Osteoblast (primary cell): ENCODE measurements around the gene PTGDR2. TPM values are rescaled to one million over a fixed set of nuclear protein-coding genes. Genes with fewer than 3 reads are reported as not detected.

Source experiments
- DNase-seq: peaks from one replicate; pipeline ENCODE4 v3.0.0; 2011; ENCODE audit warnings: low spot score, mixed read lengths; ENCODE audit not compliant: insufficient read length; ENCODE audit errors: missing footprints
- H2AFZ ChIP-seq: 2 replicates; pipeline ENCODE4 v1.6.0; 2011; ENCODE audit warnings: mild to moderate bottlenecking, low read length
- H3K27ac ChIP-seq: 2 replicates; pipeline ENCODE4 v1.5.1; 2011; ENCODE audit warnings: mild to moderate bottlenecking, low read depth, low read length, moderate library complexity
- H3K27me3 ChIP-seq: 2 replicates; pipeline ENCODE4 v1.6.0; 2012; ENCODE audit warnings: mild to moderate bottlenecking, control low read depth, inconsistent platforms, low read length, moderate library complexity; ENCODE audit not compliant: insufficient read depth
- H3K36me3 ChIP-seq: 2 replicates; pipeline ENCODE4 v1.5.1; 2011; ENCODE audit warnings: mild to moderate bottlenecking, low read length, control low read depth, moderate library complexity; ENCODE audit not compliant: insufficient read depth
- H3K4me1 ChIP-seq: 2 replicates; pipeline ENCODE4 v1.5.1; 2011; ENCODE audit warnings: mild to moderate bottlenecking, low read length, control low read depth, moderate library complexity; ENCODE audit not compliant: insufficient read depth
- H3K4me2 ChIP-seq: 2 replicates; pipeline ENCODE4 v1.6.0; 2011; ENCODE audit warnings: mild to moderate bottlenecking, low read length; ENCODE audit not compliant: insufficient read depth
- H3K4me3 ChIP-seq: fragments of 200-600 bp; sonication (generic); 3 replicates; pipeline ENCODE4 v1.5.1; 2012; ENCODE audit warnings: mild to moderate bottlenecking, low read length, inconsistent platforms; ENCODE audit not compliant: insufficient read depth
- H3K79me2 ChIP-seq: 2 replicates; pipeline ENCODE4 v1.6.0; 2012; ENCODE audit warnings: mild to moderate bottlenecking, low read length, control low read depth, inconsistent platforms; ENCODE audit not compliant: insufficient read depth
- H3K9me3 ChIP-seq: 2 replicates; pipeline ENCODE4 v1.5.1; 2011; ENCODE audit warnings: low read depth, low read length, control low read depth
- H4K20me1 ChIP-seq: 2 replicates; pipeline ENCODE4 v1.6.0; 2012; ENCODE audit warnings: mild to moderate bottlenecking, low read length, control low read depth; ENCODE audit not compliant: insufficient read depth
- CTCF ChIP-seq: IDR thresholded peaks from 2 replicates; pipeline ENCODE4 v1.5.1; 2011; ENCODE audit warnings: mild to moderate bottlenecking, low read depth, low read length, moderate library complexity; ENCODE audit errors: extremely low read depth
- total RNA-seq: library from RNA; depleted of rRNA; stranded (reverse); fragments of >200 nt; gene quantifications from 2 replicates; pipeline ENCODE4 v1.2.3, GENCODE V29; 2012

PTGDR2 gene
- total RNA-seq, 1 donor, result not detected

GRCh38 chr11:60876168-60876485, 20.4 kb upstream of the PTGDR2 start:
- no peak for TF ChIP-seq CTCF
- DNase-seq, result no peak
- Histone ChIP-seq H3K9me3 (no peaks in the 10 kb centered on the region), H3K4me2 (no peak overlapping the region), H3K27me3 (no peaks in the 10 kb centered on the region), H3K36me3 (no peaks in the 10 kb centered on the region), H3K4me3 (no peak overlapping the region), H4K20me1 (no peaks in the 10 kb centered on the region), H2AFZ (no peak overlapping the region), H3K79me2 (no peaks in the 10 kb centered on the region), H3K4me1 (peaks cover 26% of the 10 kb centered on the region), H3K27ac (no peak overlapping the region)

DNA sequence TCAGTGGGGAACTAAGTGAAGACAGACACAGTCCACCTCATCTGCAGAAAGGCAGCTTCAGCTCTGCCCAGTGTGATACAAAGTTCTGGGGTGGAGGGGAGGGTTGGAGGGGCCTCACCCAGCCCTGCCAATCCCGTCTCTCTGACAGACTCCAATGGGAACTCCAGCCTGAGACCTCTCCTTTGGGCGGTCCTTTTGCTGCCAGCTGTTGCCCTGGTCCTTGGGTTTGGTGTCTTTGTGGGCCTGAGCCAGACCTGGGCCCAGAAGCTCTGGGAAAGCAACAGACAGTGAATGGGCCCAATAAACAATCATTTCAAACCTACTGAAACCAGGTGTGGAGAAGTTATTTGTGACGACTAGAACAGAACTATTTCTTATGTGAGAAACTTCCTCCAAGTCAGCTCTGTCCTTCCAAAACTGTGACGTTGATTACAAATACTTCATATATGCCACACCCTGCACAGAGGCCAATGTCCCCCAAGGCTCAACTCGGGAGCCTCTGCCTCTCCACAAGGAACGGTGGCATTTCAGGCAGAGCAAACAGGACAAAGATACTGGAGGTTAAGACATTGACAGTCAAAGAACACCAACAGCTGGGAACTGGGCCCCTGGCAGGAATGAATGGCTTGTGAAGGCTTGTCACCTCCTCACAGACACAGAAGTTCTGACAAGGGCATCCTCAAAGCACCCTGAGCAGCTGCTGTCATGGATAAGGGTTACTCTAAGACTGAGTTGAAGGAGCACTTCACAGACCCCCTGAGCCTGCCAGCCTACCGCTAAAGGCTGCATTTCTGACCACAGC, 19.8 kb upstream of the PTGDR2 start:
- Histone ChIP-seq H3K4me2 (no peak overlapping the region), H3K4me3 (no peak overlapping the region), H2AFZ (no peak overlapping the region), H3K79me2 (no peaks in the 10 kb centered on the region), H4K20me1 (no peaks in the 10 kb centered on the region), H3K27me3 (peaks cover under 1% of the 10 kb centered on the region), H3K4me1 (peaks cover 27% of the 10 kb centered on the region), H3K9me3 (no peaks in the 10 kb centered on the region), H3K36me3 (no peaks in the 10 kb centered on the region), H3K27ac (no peak overlapping the region)
- no peak for DNase-seq
- no peak for TF ChIP-seq CTCF

DNA sequence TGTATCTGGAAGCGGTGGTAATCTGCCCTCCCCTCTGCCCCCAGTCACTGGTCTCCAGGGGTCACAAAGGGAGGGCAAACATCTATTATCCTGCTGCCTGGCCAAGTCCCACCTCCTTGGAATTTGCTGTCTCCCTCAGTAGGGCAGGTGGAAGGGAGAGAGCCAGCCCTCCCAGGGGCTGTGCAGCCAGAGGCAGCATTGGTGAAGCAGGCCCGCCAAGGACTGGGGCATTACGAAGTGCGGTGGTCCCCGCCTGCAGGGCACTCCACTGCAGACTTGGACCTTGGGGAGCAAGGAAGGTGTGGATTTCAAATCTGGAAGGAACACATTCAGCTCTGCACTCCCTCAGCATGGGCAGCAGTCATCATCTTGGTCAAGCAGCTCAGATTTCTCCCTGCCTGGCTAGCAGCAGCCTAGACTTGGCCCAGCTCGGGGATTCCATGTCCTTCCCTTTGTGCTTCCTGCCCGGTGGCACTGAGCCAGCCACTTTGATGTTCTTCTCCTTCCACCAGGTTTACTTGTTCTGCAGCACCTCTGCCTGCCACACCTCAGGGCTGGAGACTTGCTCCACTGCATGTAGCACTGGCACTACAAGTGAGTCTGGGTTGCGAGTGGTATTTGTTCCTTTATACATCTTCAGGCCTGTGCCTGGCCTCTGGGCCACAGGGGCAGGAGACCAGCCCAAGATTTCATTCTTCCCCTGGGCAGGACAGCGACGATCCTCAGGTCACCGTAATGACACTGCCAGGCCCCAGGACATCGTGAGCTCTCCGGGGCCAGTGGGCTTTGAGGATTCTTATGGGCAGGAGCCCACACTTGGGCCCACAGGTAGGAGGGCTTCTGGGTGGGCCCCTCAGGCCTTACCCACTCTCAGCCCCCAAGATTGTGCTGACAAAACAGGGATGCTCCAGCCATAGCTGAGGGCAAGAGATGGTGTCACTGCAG, 18.9 kb upstream of the PTGDR2 start:
- Histone ChIP-seq H3K79me2 (no peaks in the 10 kb centered on the region), H3K36me3 (no peaks in the 10 kb centered on the region), H4K20me1 (no peaks in the 10 kb centered on the region), H3K27ac (no peak overlapping the region), H3K4me2 (no peak overlapping the region), H3K4me3 (no peak overlapping the region), H3K9me3 (no peaks in the 10 kb centered on the region), H3K4me1 (peaks cover 27% of the 10 kb centered on the region), H3K27me3 (peaks cover 6% of the 10 kb centered on the region), H2AFZ (no peak overlapping the region)
- no peak for DNase-seq
- TF ChIP-seq CTCF, result no peak

- Histone ChIP-seq H3K4me1 (peaks cover 27% of the 10 kb centered on the region), H3K79me2 (no peaks in the 10 kb centered on the region), H3K27ac (no peak overlapping the region), H4K20me1 (no peaks in the 10 kb centered on the region), H3K27me3 (peaks cover 6% of the 10 kb centered on the region), H3K4me2 (peak overlapping the region; percentile 25), H3K36me3 (no peaks in the 10 kb centered on the region), H2AFZ (no peak overlapping the region), H3K4me3 (no peak overlapping the region), H3K9me3 (no peaks in the 10 kb centered on the region)
- DNase-seq, result no peak
- no peak for TF ChIP-seq CTCF
Observed at GRCh38 chr11:60873533-60873932, 17.8 kb upstream of the PTGDR2 start.
